GM13977 (cell line): ENCODE results near the gene GALNT11.
A peak's percentile ranks its signal among the peaks of the same experiment; 100 is the strongest.
"Not testable (repeated sequence)": the region's sequence is repeated elsewhere in the genome, so short reads cannot be mapped to it uniquely, and the experiment has no call there.

Experiments used
- DNase-seq: peaks from one replicate; pipeline ENCODE4 v3.0.0; 2012; ENCODE audit warnings: low spot score
- in situ Hi-C: fragments of 300-500 bp; cut with MboI; formaldehyde crosslinking; loops from one replicate; pipeline ENCODE4 v1.12.0; 2022; ENCODE audit warnings: low sequenced_read_pairs, low pct_unique_long_range_greater_than_20kb, mixed read lengths, inconsistent platforms; ENCODE audit not compliant: unreplicated experiment
- TF ChIP-seq, protein P1 (sequence below): IDR thresholded peaks from 2 replicates; pipeline ENCODE4 v1.5.1; 2012; ENCODE audit warnings: mild to moderate bottlenecking, control low read depth; ENCODE audit not compliant: insufficient read depth; ENCODE audit errors: extremely low read depth, missing control alignments

The GALNT11 gene

GRCh38 chr7:152076324-152076821 is 50.9 kb downstream of the GALNT11 start:
- in situ Hi-C loops = no loop called here
- no peak for DNase-seq
- TF ChIP-seq, protein P1, sequence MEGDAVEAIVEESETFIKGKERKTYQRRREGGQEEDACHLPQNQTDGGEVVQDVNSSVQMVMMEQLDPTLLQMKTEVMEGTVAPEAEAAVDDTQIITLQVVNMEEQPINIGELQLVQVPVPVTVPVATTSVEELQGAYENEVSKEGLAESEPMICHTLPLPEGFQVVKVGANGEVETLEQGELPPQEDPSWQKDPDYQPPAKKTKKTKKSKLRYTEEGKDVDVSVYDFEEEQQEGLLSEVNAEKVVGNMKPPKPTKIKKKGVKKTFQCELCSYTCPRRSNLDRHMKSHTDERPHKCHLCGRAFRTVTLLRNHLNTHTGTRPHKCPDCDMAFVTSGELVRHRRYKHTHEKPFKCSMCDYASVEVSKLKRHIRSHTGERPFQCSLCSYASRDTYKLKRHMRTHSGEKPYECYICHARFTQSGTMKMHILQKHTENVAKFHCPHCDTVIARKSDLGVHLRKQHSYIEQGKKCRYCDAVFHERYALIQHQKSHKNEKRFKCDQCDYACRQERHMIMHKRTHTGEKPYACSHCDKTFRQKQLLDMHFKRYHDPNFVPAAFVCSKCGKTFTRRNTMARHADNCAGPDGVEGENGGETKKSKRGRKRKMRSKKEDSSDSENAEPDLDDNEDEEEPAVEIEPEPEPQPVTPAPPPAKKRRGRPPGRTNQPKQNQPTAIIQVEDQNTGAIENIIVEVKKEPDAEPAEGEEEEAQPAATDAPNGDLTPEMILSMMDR = peak; percentile 28

DNA sequence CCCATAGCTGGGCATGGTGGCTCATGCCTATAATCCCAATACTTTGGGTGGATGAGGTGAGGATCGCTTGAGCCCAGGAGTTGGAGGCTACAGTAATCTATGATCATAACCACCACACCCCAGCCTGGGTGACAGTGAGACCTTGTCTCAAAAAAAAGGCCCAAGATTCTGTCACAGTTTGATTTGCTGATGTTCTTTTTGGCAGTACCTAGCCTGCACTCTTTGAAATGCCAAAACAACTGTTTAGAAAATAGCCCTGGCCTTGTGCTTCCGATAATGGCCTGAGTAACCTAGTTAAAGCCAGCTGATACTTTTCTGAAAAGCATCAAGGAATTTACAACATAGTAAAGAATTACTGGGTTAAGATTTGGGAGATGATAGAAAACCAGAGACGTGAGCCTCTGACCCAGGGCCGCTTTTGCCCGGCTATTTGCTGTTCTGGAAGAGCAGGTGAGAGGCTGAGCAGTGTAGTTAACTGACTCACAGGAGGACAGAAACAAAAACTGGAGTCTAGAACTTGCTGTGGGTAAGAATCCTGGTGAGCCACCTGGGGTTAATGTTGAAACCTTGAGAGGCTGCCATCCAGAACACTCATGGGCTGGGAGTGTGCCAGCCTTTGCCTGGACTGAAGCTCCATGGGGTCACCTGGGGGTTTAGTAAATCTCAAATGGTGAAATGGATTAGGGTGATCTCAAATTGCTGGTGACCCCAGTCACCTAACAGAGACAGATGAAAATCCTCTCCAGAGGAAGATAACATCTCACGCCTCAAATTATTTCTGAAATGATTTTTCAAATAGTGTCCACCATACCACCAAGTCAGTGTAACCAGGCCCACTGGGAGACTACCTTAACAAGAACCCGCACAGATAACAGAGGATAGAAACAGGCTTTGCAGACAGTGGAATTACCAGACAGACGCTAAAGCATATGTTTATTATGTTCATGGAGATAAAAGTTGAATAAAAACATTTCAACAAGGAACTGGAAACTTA is 51.8 kb downstream of the GALNT11 start:
- TF ChIP-seq, protein P1 = no peak
- DNase-seq = no peak
- in situ Hi-C loops = no loop called here

- TF ChIP-seq, protein P1 = no peak
- DNase-seq = no peak
- in situ Hi-C loops = no loop called here
These were observed 52.6 kb downstream of the GALNT11 start for GRCh38 chr7:152078025-152078424.

DNA sequence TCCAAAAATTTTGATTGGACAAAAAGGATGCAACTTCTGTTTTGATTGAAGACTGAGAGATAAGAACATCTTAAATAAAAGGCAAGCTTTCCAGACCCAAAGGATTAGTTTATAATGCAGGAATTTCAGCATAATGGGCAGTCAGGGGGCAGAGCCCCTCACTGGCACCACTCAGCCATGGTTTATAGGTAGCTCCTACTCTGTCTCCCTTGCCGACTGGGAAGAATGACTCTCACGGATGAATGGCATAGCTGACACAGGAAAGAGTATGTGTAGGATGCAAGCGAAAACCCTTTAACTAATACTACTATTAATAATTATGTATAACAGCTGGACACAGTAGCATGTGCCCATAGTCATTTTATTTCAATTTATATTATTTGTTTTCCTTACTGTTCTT is 53.3 kb downstream of the GALNT11 start:
- no peak for DNase-seq
- in situ Hi-C loops = no loop called here
- TF ChIP-seq, protein P1 = no peak

- in situ Hi-C loops = no loop called here
- no peak for DNase-seq
- TF ChIP-seq, protein P1 = no peak
These were observed 55.6 kb downstream of the GALNT11 start for GRCh38 chr7:152081088-152081487.

DNA sequence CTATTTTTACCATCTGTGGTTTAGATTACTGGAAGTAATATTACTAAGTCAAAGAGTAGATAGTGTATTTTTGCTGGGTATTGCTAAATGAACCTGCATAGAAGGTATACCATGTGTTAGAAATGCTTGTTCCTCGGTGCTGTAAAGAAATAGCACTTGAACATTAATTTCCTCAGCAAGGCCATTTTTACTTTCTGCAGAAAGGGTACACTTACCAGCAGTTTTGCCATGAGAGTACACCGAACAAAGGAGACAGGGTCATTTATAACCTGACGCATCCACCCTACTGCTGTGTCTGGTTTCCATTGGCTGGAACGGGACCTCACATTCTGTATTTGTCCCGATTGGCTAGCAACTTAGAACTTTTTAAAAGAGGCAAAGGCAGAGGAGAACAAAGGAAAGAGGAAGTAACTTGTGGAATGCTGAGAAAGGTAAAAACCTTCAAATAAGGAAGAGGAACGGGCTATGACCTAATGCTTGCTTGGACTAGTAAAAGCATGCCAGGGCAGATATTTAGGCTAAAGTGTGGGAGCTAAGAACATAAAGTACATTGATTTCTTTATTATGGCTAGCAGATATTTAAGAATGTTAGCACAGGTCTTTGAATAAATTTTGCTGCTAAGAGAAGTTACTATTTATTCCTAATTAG is 56.7 kb downstream of the GALNT11 start:
- DNase-seq, in situ Hi-C loops: not testable (repeated sequence)

DNA sequence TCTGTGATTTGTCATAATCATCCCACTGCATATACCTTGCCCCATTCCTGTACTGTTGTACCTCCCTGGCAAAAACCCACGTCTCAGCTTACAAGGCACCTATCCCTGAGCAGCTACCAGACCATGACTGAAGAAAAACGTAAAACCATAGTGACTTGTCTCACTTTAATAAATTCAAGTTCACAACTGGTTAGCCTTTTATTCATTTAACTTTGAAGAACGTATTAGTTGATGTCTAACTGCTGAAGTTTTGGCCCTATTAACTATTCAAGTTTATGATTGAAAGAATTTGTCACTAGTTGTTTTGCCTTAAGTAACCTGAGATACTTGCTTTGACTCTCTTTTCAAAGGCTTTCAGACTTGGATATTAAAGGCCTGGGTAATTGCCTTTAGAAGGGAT is 59.7 kb downstream of the GALNT11 start:
- in situ Hi-C loops = no loop called here
- no peak for DNase-seq
- TF ChIP-seq, protein P1 = no peak
